Suprapubic skin (tissue), 4 donors: ENCODE measurements around the gene C14orf180. TPM values are rescaled to one million over a fixed set of nuclear protein-coding genes. Genes with fewer than 3 reads are reported as not detected.

ENCODE experiments used
- DNase-seq, 2 donors: peaks; one replicate each; pipeline ENCODE4 v3.0.0-alpha.2; 2019; ENCODE audit warnings: low spot score in 2 of 2
- H3K27ac ChIP-seq: fragments of 200-600 bp; sonication (generic); one replicate; pipeline ENCODE4 v1.5.1; 2019
- H3K27me3 ChIP-seq: fragments of 200-600 bp; sonication (generic); one replicate; pipeline ENCODE4 v1.5.1; 2019
- H3K36me3 ChIP-seq: fragments of 200-600 bp; sonication (generic); one replicate; pipeline ENCODE4 v1.5.1; 2019
- H3K4me1 ChIP-seq: fragments of 200-600 bp; sonication (generic); one replicate; pipeline ENCODE4 v1.5.1; 2019
- H3K4me3 ChIP-seq: fragments of 200-600 bp; sonication (generic); one replicate; pipeline ENCODE4 v1.5.1; 2019; ENCODE audit warnings: mild to moderate bottlenecking
- H3K9me3 ChIP-seq: fragments of 200-600 bp; sonication (generic); one replicate; pipeline ENCODE4 v1.5.1; 2019
- EP300 ChIP-seq: sonication (generic); formaldehyde crosslinking; IDR thresholded peaks from one replicate; pipeline ENCODE4 v1.6.1; 2017; ENCODE audit warnings: antibody characterized with exemption
- POLR2A ChIP-seq, 2 donors: fragments of 450-650 bp; IDR thresholded peaks; one replicate each; pipeline ENCODE4 v1.6.1; 2017; ENCODE audit warnings: antibody characterized with exemption in 2 of 2, mild to moderate bottlenecking in 2 of 2, moderate library complexity in 2 of 2
- POLR2AphosphoS5 ChIP-seq, 3 donors: sonication (generic); formaldehyde crosslinking; IDR thresholded peaks; one replicate each; pipeline ENCODE4 v1.6.1; 2017; ENCODE audit warnings: antibody characterized with exemption in 3 of 3
- WGBS: methylation state at CpG from one replicate; pipeline ENCODE4 v1.1.5; 2018; 5-methylcytosine and 5-hydroxymethylcytosine counted together
- total RNA-seq, 4 donors: library from RNA; depleted of rRNA; stranded (reverse); fragments of >200 nt; gene quantifications; one replicate each; pipeline ENCODE4 v1.1.0, GENCODE V29; 2016
- TF ChIP-seq, protein P1 (sequence below), 2 donors: fragments of 200-600 bp in 1 of 2; fragments of 450-650 bp in 1 of 2; sonication (generic) in 1 of 2; IDR thresholded peaks; one replicate each; pipeline ENCODE4 v1.5.1; 2016 to 2019; ENCODE audit warnings: antibody characterized with exemption in 2 of 2, mild to moderate bottlenecking in 1 of 2, moderate library complexity in 1 of 2

Gene C14orf180
- total RNA-seq, 4 donors from 2014 or later, result 0.30 to 3.9 TPM; not detected in 2

DNA sequence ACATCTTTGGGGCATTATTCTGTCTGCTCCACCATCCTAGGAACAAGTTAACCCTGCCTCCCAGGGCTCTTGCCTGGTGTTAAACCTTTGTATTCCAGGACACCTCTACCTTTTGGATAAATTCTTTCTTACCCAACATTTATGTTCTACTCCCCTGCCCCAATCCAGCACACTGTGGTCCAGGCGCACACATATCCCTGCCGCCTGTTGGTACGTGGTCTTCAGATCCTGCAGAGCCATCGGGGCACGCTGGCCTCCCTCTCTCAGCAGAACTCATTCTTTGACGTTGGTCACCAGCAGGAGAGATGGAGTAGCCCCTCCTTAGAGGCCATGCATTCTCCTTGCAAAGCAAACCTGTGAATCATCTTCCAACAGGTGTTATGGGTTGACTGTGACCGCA, 30.1 kb downstream of the C14orf180 start:
- no peak for DNase-seq
- 83% methylated on average over 7 of the region's 7 CpGs for WGBS

DNA sequence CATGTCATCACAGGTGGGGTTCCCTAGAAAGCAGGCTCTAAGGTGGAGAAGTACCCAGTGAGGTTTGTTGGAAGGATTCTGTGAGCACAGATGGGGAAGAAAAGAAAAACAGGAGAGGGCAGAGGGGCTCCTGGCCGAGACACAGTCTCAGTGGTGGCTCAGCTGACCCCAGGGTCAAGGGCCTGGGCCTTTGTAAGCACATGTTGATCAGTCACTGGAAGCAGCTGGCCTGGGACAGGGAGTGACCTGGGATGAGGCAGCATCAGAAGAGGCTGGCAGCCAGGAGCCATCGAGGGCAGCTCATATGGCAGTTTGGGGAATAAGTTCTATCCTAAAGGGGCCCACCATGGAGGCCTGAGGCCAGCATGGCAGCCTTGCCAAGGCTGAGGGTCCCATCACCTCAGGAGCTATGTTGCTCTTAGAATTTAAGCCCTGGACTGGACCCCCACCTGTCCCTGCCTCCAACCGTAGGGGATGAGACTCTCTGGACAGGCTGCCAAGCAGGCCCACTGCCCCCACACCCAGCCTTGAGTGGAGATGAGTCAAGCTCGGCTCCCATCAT, 31.3 kb downstream of the C14orf180 start:
- no peak for TF ChIP-seq EP300
- TF ChIP-seq, protein P1, sequence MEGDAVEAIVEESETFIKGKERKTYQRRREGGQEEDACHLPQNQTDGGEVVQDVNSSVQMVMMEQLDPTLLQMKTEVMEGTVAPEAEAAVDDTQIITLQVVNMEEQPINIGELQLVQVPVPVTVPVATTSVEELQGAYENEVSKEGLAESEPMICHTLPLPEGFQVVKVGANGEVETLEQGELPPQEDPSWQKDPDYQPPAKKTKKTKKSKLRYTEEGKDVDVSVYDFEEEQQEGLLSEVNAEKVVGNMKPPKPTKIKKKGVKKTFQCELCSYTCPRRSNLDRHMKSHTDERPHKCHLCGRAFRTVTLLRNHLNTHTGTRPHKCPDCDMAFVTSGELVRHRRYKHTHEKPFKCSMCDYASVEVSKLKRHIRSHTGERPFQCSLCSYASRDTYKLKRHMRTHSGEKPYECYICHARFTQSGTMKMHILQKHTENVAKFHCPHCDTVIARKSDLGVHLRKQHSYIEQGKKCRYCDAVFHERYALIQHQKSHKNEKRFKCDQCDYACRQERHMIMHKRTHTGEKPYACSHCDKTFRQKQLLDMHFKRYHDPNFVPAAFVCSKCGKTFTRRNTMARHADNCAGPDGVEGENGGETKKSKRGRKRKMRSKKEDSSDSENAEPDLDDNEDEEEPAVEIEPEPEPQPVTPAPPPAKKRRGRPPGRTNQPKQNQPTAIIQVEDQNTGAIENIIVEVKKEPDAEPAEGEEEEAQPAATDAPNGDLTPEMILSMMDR (IDR thresholded peaks at IDR 0.05), result no peak
- TF ChIP-seq POLR2AphosphoS5 (IDR thresholded peaks at IDR 0.05), result no peak
- no peak for TF ChIP-seq POLR2A (IDR thresholded peaks at IDR 0.05)
- Histone ChIP-seq H3K4me3 (no peak overlapping the region), H3K4me1 (no peaks in the 10 kb centered on the region), H3K36me3 (no peaks in the 10 kb centered on the region), H3K9me3 (no peaks in the 10 kb centered on the region), H3K27ac (no peak overlapping the region), H3K27me3 (peaks cover 59% of the 10 kb centered on the region)
- WGBS, result 69% methylated on average over 4 of the region's 4 CpGs
- DNase-seq, result no peak

More for the DNA sequence above, 30.1 kb downstream of the C14orf180 start:
- H3K27me3 ChIP-seq, result peaks cover 70% of the 10 kb centered on the region
- H3K9me3 ChIP-seq, result no peaks in the 10 kb centered on the region
- H3K27ac ChIP-seq, result no peak overlapping the region
- no peak overlapping the region for H3K4me3 ChIP-seq
- TF ChIP-seq POLR2AphosphoS5 (IDR thresholded peaks at IDR 0.05) (no peak), EP300 (no peak), POLR2A (IDR thresholded peaks at IDR 0.05) (no peak)
- TF ChIP-seq, protein P1 (IDR thresholded peaks at IDR 0.05), result no peak
- H3K36me3 ChIP-seq, result no peaks in the 10 kb centered on the region
- no peaks in the 10 kb centered on the region for H3K4me1 ChIP-seq

DNA sequence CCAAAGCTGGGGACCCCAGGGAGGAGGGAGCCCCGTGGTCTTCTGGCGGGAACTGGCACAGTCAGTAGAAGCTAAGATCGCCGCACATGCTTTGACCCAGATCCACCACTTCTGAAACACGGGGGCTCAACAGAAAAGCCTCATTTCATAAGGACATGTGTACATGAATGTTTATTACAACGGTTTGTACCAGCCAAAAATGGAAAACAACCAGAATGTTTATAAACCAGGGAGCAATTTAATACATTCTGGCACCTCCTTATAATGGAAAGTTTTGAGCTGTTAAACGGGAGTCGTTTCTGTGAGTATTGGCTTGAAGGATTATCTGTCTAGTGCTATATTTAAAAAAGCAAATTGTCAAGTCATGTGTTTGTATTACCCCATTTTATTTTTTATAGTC, 32.3 kb downstream of the C14orf180 start:
- DNase-seq, result no peak
- WGBS, result 63% methylated on average over 8 of the region's 8 CpGs
- Histone ChIP-seq H3K27me3 (peaks cover 52% of the 10 kb centered on the region), H3K4me3 (no peak overlapping the region), H3K9me3 (no peaks in the 10 kb centered on the region), H3K36me3 (no peaks in the 10 kb centered on the region), H3K4me1 (no peaks in the 10 kb centered on the region), H3K27ac (no peak overlapping the region)
- no peak for TF ChIP-seq POLR2AphosphoS5 (IDR thresholded peaks at IDR 0.05)
- TF ChIP-seq, protein P1 (IDR thresholded peaks at IDR 0.05), result no peak
- no peak for TF ChIP-seq EP300
- TF ChIP-seq POLR2A (IDR thresholded peaks at IDR 0.05), result no peak

DNA sequence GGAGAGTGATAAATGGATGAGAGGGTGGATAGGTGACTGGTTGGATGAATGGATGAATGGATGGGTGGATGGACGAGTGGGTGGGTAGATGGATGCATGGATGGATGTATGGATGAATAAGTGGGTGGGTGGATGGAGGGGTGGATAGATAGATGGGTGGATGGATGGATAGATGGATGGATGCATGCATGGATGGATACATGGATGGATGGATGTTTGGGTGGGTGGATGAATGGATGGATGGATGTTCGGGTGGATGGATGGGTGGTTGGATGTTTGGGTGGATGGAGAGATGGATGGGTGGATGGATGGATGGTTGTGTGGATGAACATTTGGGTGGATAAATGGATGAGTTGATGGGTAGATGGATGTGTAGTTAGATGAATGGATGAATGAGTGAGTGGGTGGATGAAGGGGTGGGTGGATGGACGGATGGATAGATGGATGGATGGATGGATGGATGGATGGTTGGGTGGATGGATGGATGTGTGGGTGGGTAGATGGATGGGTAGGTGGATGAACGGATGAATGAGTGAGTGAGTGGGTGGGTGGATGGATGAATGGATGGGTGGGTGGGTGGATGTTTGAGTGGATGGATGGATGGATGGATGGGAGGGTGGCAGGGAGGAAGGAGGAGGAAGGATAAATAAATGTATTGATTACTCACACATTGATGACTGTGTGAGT, 34.7 kb downstream of the C14orf180 start:
- H3K36me3 ChIP-seq, result no peaks in the 10 kb centered on the region
- no peaks in the 10 kb centered on the region for H3K9me3 ChIP-seq
- TF ChIP-seq POLR2A (IDR thresholded peaks at IDR 0.05), result no peak
- no peak for TF ChIP-seq EP300
- no peak for TF ChIP-seq POLR2AphosphoS5 (IDR thresholded peaks at IDR 0.05)
- TF ChIP-seq, protein P1 (IDR thresholded peaks at IDR 0.05), result no peak
- WGBS, result 71% methylated on average over 4 of the region's 4 CpGs
- H3K4me1 ChIP-seq, result no peaks in the 10 kb centered on the region
- H3K4me3 ChIP-seq, result no peak overlapping the region
- H3K27me3 ChIP-seq, result peaks cover 51% of the 10 kb centered on the region
- no peak overlapping the region for H3K27ac ChIP-seq
- DNase-seq, result no peak

DNA sequence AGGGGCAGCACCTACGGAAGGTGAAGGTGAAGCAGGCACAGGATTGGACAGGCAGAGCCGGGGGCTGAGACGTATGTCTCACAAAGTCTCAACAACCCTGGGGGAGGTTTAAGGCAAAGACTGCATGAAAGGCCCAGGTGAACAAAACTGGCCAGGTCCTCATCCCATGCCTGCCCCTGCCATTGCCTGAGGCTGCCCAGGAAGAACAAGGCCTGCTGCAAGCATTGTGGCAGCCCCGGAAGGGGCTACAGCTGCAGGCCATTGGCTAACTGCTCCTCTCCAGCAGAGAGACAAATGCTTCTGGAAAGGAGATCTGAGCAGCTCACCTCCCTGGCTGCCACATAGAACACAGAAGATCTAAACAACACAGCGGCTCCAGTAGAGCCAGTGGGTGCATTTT, 45.4 kb downstream of the C14orf180 start:
- Histone ChIP-seq H3K36me3 (no peaks in the 10 kb centered on the region), H3K27me3 (peaks cover 42% of the 10 kb centered on the region), H3K4me3 (no peak overlapping the region), H3K4me1 (no peaks in the 10 kb centered on the region), H3K9me3 (no peaks in the 10 kb centered on the region), H3K27ac (no peak overlapping the region)
- no peak for TF ChIP-seq POLR2AphosphoS5 (IDR thresholded peaks at IDR 0.05)
- TF ChIP-seq, protein P1 (IDR thresholded peaks at IDR 0.05), result no peak
- no peak for DNase-seq
- 59% methylated on average over 5 of the region's 5 CpGs for WGBS
